ENCODE results near the gene MED13L.

DNA sequence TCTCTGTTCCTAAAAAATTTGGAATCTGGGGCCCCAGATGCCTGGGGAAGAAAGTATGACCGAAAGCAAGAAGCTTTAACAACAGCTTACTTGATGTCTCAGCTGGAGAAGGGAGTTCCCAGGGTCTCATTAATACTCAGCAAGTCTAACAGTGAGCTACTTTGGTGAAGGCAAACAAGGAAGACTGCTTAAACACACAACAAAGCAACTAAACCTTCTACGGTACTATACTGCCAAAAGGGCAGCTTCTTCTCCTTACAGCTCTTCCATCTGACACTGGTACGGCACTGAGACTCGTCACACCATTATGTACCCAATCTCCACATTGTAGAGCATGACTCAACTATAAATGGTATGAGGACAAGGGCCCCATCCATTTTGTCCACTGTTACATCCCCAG lies 213.0 kb downstream of the MED13L start:
- TF ChIP-seq EZH2 (IDR thresholded peaks at IDR 0.05; ENCODE audit: borderline replicate concordance, low read depth, low read length, severe bottlenecking) (no peak), POLR2AphosphoS5 (IDR thresholded peaks at IDR 0.05; ENCODE audit: insufficient read depth, low read depth, low read length) (no peak), MYC (IDR thresholded peaks at IDR 0.05; ENCODE audit: low read depth, low read length) (no peak), JUN (IDR thresholded peaks at IDR 0.05; ENCODE audit: borderline replicate concordance, insufficient read depth, insufficient read length, low read depth) (no peak), POLR2A (IDR thresholded peaks at IDR 0.05; ENCODE audit: low read depth, low read length) (no peak)
- TF ChIP-seq, protein P1, sequence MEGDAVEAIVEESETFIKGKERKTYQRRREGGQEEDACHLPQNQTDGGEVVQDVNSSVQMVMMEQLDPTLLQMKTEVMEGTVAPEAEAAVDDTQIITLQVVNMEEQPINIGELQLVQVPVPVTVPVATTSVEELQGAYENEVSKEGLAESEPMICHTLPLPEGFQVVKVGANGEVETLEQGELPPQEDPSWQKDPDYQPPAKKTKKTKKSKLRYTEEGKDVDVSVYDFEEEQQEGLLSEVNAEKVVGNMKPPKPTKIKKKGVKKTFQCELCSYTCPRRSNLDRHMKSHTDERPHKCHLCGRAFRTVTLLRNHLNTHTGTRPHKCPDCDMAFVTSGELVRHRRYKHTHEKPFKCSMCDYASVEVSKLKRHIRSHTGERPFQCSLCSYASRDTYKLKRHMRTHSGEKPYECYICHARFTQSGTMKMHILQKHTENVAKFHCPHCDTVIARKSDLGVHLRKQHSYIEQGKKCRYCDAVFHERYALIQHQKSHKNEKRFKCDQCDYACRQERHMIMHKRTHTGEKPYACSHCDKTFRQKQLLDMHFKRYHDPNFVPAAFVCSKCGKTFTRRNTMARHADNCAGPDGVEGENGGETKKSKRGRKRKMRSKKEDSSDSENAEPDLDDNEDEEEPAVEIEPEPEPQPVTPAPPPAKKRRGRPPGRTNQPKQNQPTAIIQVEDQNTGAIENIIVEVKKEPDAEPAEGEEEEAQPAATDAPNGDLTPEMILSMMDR (IDR thresholded peaks at IDR 0.05; ENCODE audit: extremely low read depth in 1 of 2, insufficient read depth in 1 of 2, low read depth in 1 of 2, low read length in 2 of 2) = no peak
